NCI-H82 treated with DMSO at 0.1 percent for 48 hours (cell line): ENCODE measurements around the gene NEUROG3.
"Not testable (repeated sequence)": the region's sequence is repeated elsewhere in the genome, so short reads cannot be mapped to it uniquely, and the experiment has no call there.

Experiments
- DNase-seq: peaks from one replicate; lab custom pipeline; 2025; ENCODE audit not compliant: unreplicated experiment; lab: John Stamatoyannopoulos, UW

The NEUROG3 gene

GRCh38 chr10:69572159-69573055 is 815 bp downstream of the NEUROG3 start:
- no peak for DNase-seq

- DNase-seq, result no peak
Observed at GRCh38 chr10:69571618-69572158, 1.5 kb downstream of the NEUROG3 start.

GRCh38 chr10:69570050-69570816 is 3.0 kb downstream of the NEUROG3 start:
- no peak for DNase-seq

- DNase-seq, result no peak
Observed at GRCh38 chr10:69569396-69569934, 3.8 kb downstream of the NEUROG3 start.

- no peak for DNase-seq
Observed at GRCh38 chr10:69568472-69569395, 4.5 kb downstream of the NEUROG3 start.

GRCh38 chr10:69567920-69568319 is 5.3 kb downstream of the NEUROG3 start:
- DNase-seq, result no peak

GRCh38 chr10:69562731-69563254 is 10.4 kb downstream of the NEUROG3 start:
- no peak for DNase-seq

GRCh38 chr10:69559525-69559924 is 13.7 kb downstream of the NEUROG3 start:
- no peak for DNase-seq

GRCh38 chr10:69558559-69558958 is 14.7 kb downstream of the NEUROG3 start:
- no peak for DNase-seq

GRCh38 chr10:69554611-69555010 is 18.6 kb downstream of the NEUROG3 start:
- no peak for DNase-seq

- no peak for DNase-seq
Observed at GRCh38 chr10:69553328-69553727, 19.9 kb downstream of the NEUROG3 start.

- DNase-seq, result no peak
Observed at GRCh38 chr10:69552268-69552667, 21.0 kb downstream of the NEUROG3 start.

GRCh38 chr10:69549959-69550358 is 23.3 kb downstream of the NEUROG3 start:
- no peak for DNase-seq

GRCh38 chr10:69541463-69541862 is 31.8 kb downstream of the NEUROG3 start:
- DNase-seq, result no peak

- DNase-seq, result no peak
Observed at GRCh38 chr10:69538461-69538860, 34.8 kb downstream of the NEUROG3 start.

GRCh38 chr10:69537449-69537848 is 35.8 kb downstream of the NEUROG3 start:
- DNase-seq, result no peak

- not testable (repeated sequence) for DNase-seq
Observed at GRCh38 chr10:69536521-69536920, 36.7 kb downstream of the NEUROG3 start.

GRCh38 chr10:69533658-69534057 is 39.6 kb downstream of the NEUROG3 start:
- DNase-seq, result no peak

GRCh38 chr10:69527961-69528360 is 45.3 kb downstream of the NEUROG3 start:
- no peak for DNase-seq
